Gastrocnemius medialis (tissue), 4 donors: ENCODE measurements around the gene IDH1.

Source experiments
- CTCF ChIP-seq, 5 experiments: fragments of 450-650 bp in 3 of 5; fragments of 200-600 bp in 2 of 5; sonication (generic) in 2 of 5; IDR thresholded peaks in 4 of 5; conservative IDR thresholded peaks in 1 of 5; 1 replicate in 4 of 5; 2 replicates in 1 of 5; pipeline ENCODE4 v1.5.1; 2016 to 2019; ENCODE audit warnings: antibody characterized with exemption in 5 of 5, mild to moderate bottlenecking in 3 of 5, moderate library complexity in 3 of 5
- POLR2A ChIP-seq, 2 donors: fragments of 450-650 bp; IDR thresholded peaks; one replicate each; pipeline ENCODE4 v1.6.1; 2017; ENCODE audit warnings: antibody characterized with exemption in 2 of 2, mild to moderate bottlenecking in 2 of 2, moderate library complexity in 2 of 2

- no peak for TF ChIP-seq CTCF (IDR thresholded peaks at IDR 0.05 in 4 of 5, conservative IDR thresholded peaks at IDR 0.05 in 1 of 5)
- TF ChIP-seq POLR2A (IDR thresholded peaks at IDR 0.05), result no peak
Measured at GRCh38 chr2:208245746-208246145, 9.1 kb downstream of the IDH1 start.
